Fibroblast of lung (primary cell): Measurements from ENCODE around the gene POLD1. TPM values are rescaled to one million over a fixed set of nuclear protein-coding genes. Genes with fewer than 3 reads are reported as not detected.

ENCODE experiments used
- DNase-seq, 2 donors: peaks; one replicate each; pipeline versions ENCODE4 v3.0.0 to v3.0.0-alpha.2; 2010; ENCODE audit warnings: low read depth in 2 of 2
- H2AFZ ChIP-seq: 2 replicates; pipeline ENCODE4 v1.5.1; 2012; ENCODE audit warnings: low read length, control low read depth, inconsistent platforms
- H3K27ac ChIP-seq: 2 replicates; pipeline ENCODE4 v1.5.1; 2011; ENCODE audit warnings: low read length, control low read depth; ENCODE audit not compliant: insufficient read depth
- H3K27me3 ChIP-seq: 2 replicates; pipeline ENCODE4 v1.5.1; 2011; ENCODE audit warnings: mild to moderate bottlenecking, low read length; ENCODE audit not compliant: control insufficient read depth, insufficient read depth
- H3K36me3 ChIP-seq: 2 replicates; pipeline ENCODE4 v1.5.1; 2011; ENCODE audit warnings: low read length; ENCODE audit not compliant: control insufficient read depth, insufficient read depth
- H3K4me1 ChIP-seq: 2 replicates; pipeline ENCODE4 v1.5.1; 2011; ENCODE audit warnings: low read length; ENCODE audit not compliant: control insufficient read depth, insufficient read depth; ENCODE audit errors: extremely low read depth
- H3K4me2 ChIP-seq: 2 replicates; pipeline ENCODE4 v1.5.1; 2011; ENCODE audit warnings: low read length, control low read depth; ENCODE audit not compliant: insufficient read depth; ENCODE audit errors: extremely low read depth
- H3K4me3 ChIP-seq, 4 experiments: fragments of 200-600 bp in 1 of 4; sonication (generic) in 1 of 4; replicated peaks in 1 of 4; 2 replicates each; pipeline ENCODE4 v1.5.1; 2011 to 2016; ENCODE audit warnings: low read length in 4 of 4, low read depth in 3 of 4, mild to moderate bottlenecking in 3 of 4, control low read depth in 2 of 4, inconsistent platforms in 1 of 4, mixed read lengths in 1 of 4; ENCODE audit not compliant: insufficient read depth in 1 of 4; ENCODE audit errors: control extremely low read depth in 1 of 4
- H3K79me2 ChIP-seq: 2 replicates; pipeline ENCODE4 v1.5.1; 2012; ENCODE audit warnings: mild to moderate bottlenecking, low read length, inconsistent platforms; ENCODE audit not compliant: control insufficient read depth, insufficient read depth
- H3K9ac ChIP-seq: 2 replicates; pipeline ENCODE4 v1.5.1; 2011; ENCODE audit warnings: mild to moderate bottlenecking, low read length, control low read depth; ENCODE audit not compliant: insufficient read depth
- H3K9me3 ChIP-seq: 2 replicates; pipeline ENCODE4 v1.5.1; 2012; ENCODE audit warnings: low read depth, low read length; ENCODE audit not compliant: control insufficient read depth, insufficient read depth
- H4K20me1 ChIP-seq: 2 replicates; pipeline ENCODE4 v1.5.1; 2011; ENCODE audit warnings: low read length; ENCODE audit not compliant: control insufficient read depth, insufficient read depth; ENCODE audit errors: extremely low read depth
- EZH2 ChIP-seq: IDR thresholded peaks from 2 replicates; pipeline ENCODE4 v1.5.1; 2012; ENCODE audit warnings: low read length, control low read depth, mild to moderate bottlenecking; ENCODE audit errors: missing control alignments
- polyA plus RNA-seq, 2 donors: library from polyadenylated mRNA; depleted of rRNA in 1 of 2; stranded (reverse) in 1 of 2; unstranded in 1 of 2; fragments of >200 nt; gene quantifications; 2 replicates each; pipeline ENCODE4 v1.2.1, GENCODE V29; 2011 to 2012; ENCODE audit warnings: missing spikeins in 1 of 2
- total RNA-seq: library from RNA; depleted of rRNA; stranded (reverse); fragments of >200 nt; gene quantifications from 2 replicates; pipeline ENCODE4 v1.2.1, GENCODE V29; 2014
- TF ChIP-seq, protein P1 (sequence below), 2 donors: IDR thresholded peaks in 1 of 2; conservative IDR thresholded peaks in 1 of 2; 1 replicate in 1 of 2; 2 replicates in 1 of 2; pipeline ENCODE4 v1.5.1; 2011 to 2012; ENCODE audit warnings: low read length in 2 of 2, control low read depth in 1 of 2, inconsistent platforms in 1 of 2, low read depth in 1 of 2, mild to moderate bottlenecking in 1 of 2

The POLD1 gene
- total and polyA plus RNA-seq, 2 donors (not counting 1 experiment from before 2014, with no cell fraction given): 4.0 to 23.6 TPM

DNA sequence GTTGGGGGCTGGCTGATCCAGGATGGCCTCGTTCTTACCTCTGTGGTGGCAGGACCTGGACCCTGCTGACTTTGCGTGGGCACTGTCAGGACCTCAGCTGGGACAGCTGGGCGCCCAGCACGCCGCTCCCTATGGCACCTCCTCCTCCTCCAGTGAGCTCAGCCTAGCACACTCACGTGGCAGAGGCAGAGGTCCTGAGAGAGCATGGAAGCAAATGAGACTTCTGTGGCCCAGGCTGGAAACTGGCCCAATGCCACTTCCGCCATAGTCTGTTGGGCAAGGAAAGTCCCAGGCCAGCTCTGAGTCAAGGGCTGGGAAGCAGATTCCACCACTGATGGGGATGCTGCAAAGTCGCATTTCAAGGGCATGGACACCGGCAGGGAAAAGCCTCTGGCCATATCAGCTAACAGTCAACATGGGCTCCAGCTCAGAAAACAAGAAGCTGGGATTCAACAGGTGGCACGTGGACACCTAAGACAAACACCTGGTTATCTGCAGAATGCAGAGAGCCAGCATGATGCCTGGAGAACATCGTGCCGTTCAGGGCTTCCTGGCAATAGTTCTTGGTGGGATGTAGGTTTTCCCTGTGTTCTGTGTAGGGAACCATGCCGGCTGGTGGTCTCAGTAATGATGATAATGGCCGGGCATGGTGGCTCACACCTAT is 65.2 kb downstream of the POLD1 start:
- no peaks in the 10 kb centered on the region for H4K20me1 ChIP-seq
- no peak overlapping the region for H3K27ac ChIP-seq
- no peak overlapping the region for H3K9ac ChIP-seq
- no peak for DNase-seq
- H3K27me3 ChIP-seq: no peaks in the 10 kb centered on the region
- H3K4me1 ChIP-seq: no peaks in the 10 kb centered on the region
- TF ChIP-seq EZH2: no peak
- TF ChIP-seq, protein P1, sequence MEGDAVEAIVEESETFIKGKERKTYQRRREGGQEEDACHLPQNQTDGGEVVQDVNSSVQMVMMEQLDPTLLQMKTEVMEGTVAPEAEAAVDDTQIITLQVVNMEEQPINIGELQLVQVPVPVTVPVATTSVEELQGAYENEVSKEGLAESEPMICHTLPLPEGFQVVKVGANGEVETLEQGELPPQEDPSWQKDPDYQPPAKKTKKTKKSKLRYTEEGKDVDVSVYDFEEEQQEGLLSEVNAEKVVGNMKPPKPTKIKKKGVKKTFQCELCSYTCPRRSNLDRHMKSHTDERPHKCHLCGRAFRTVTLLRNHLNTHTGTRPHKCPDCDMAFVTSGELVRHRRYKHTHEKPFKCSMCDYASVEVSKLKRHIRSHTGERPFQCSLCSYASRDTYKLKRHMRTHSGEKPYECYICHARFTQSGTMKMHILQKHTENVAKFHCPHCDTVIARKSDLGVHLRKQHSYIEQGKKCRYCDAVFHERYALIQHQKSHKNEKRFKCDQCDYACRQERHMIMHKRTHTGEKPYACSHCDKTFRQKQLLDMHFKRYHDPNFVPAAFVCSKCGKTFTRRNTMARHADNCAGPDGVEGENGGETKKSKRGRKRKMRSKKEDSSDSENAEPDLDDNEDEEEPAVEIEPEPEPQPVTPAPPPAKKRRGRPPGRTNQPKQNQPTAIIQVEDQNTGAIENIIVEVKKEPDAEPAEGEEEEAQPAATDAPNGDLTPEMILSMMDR (conservative IDR thresholded peaks at IDR 0.05 in 1 of 2, IDR thresholded peaks at IDR 0.05 in 1 of 2; ENCODE audit: low read depth in 1 of 2, low read length in 2 of 2): no peak
- no peak overlapping the region for H2AFZ ChIP-seq
- no peaks in the 10 kb centered on the region for H3K79me2 ChIP-seq
- no peaks in the 10 kb centered on the region for H3K36me3 ChIP-seq
- H3K9me3 ChIP-seq: no peaks in the 10 kb centered on the region
- no peak overlapping the region for H3K4me2 ChIP-seq
- no peak overlapping the region for H3K4me3 ChIP-seq

DNA sequence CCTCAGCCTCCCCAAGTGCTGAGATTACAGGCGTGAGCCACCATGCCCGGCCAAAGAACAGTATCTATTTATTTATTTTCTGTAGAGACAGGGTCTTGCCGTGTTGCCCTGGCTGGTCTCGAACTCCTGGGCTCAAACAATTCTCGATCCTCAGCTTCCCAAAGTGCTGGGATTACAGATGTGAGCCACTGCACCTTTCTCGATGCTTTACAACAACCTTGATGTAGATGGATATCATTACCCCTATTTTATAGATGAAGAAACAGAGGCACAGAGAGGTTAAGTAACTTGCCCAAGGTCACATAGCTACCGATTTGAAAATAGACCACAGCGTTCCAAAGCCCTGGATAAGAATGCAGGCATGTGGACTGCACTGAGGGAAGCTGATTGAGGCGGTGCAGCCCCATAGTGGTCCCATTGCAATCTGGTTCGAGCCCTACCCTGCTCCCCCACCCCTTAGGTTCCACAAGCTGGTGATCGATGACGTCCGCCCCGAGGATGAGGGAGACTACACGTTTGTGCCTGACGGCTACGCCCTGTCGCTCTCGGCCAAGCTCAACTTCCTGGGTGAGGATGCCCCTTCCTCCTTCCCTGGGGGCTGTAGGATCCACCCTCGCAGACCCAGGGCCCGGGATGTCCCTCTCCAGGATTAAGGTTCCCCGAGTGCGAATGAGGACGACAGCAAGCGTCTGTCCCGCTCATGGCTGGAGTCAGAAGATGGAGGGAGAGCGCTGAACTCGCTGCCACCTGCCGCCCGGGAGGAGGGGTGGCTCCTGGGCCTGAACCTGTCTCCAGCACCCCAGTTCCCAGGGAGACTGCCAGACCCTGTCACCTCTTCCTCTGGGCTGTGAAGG is 66.4 kb downstream of the POLD1 start:
- Histone ChIP-seq H2AFZ (no peak overlapping the region), H3K9me3 (no peaks in the 10 kb centered on the region), H3K79me2 (no peaks in the 10 kb centered on the region), H3K4me2 (no peak overlapping the region), H3K27me3 (no peaks in the 10 kb centered on the region), H3K4me3 (no peak overlapping the region), H3K9ac (no peak overlapping the region), H3K4me1 (no peaks in the 10 kb centered on the region), H3K27ac (no peak overlapping the region), H3K36me3 (no peaks in the 10 kb centered on the region), H4K20me1 (no peaks in the 10 kb centered on the region)
- DNase-seq: no peak
- TF ChIP-seq, protein P1 (conservative IDR thresholded peaks at IDR 0.05 in 1 of 2, IDR thresholded peaks at IDR 0.05 in 1 of 2; ENCODE audit: low read depth in 1 of 2, low read length in 2 of 2): no peak
- no peak for TF ChIP-seq EZH2

DNA sequence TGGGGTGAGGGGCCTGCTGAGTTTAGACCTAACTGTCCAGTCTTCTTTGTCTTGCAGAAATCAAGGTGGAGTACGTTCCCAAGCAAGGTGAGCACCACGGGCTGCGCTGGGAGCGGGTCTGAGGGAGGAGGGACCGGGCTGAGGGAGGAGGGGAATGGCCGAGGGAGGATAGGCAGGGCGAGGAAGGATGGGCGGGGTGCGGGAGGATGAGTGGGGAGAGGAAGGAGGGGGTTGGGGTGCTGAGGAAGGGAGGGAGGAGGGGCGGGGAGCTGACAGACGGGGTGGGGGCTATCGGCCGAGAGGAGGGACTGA is 67.0 kb downstream of the POLD1 start:
- no peak overlapping the region for H3K4me2 ChIP-seq
- TF ChIP-seq EZH2: no peak
- TF ChIP-seq, protein P1 (conservative IDR thresholded peaks at IDR 0.05 in 1 of 2, IDR thresholded peaks at IDR 0.05 in 1 of 2; ENCODE audit: low read depth in 1 of 2, low read length in 2 of 2): no peak
- no peak overlapping the region for H3K9ac ChIP-seq
- no peaks in the 10 kb centered on the region for H4K20me1 ChIP-seq
- no peaks in the 10 kb centered on the region for H3K4me1 ChIP-seq
- DNase-seq: no peak
- no peak overlapping the region for H3K27ac ChIP-seq
- H3K36me3 ChIP-seq: no peaks in the 10 kb centered on the region
- H2AFZ ChIP-seq: no peak overlapping the region
- no peak overlapping the region for H3K4me3 ChIP-seq
- no peaks in the 10 kb centered on the region for H3K9me3 ChIP-seq
- no peaks in the 10 kb centered on the region for H3K27me3 ChIP-seq
- H3K79me2 ChIP-seq: no peaks in the 10 kb centered on the region
